GM20431 (cell line): ENCODE measurements around the gene RAB3IL1.

Experiments
- in situ Hi-C: fragments of 300-500 bp; cut with MseI, MboI; formaldehyde crosslinking; loops from one replicate; pipeline ENCODE4 v1.15.0; 2020; ENCODE audit warnings: low sequenced_read_pairs; ENCODE audit not compliant: unreplicated experiment

RAB3IL1 gene

DNA sequence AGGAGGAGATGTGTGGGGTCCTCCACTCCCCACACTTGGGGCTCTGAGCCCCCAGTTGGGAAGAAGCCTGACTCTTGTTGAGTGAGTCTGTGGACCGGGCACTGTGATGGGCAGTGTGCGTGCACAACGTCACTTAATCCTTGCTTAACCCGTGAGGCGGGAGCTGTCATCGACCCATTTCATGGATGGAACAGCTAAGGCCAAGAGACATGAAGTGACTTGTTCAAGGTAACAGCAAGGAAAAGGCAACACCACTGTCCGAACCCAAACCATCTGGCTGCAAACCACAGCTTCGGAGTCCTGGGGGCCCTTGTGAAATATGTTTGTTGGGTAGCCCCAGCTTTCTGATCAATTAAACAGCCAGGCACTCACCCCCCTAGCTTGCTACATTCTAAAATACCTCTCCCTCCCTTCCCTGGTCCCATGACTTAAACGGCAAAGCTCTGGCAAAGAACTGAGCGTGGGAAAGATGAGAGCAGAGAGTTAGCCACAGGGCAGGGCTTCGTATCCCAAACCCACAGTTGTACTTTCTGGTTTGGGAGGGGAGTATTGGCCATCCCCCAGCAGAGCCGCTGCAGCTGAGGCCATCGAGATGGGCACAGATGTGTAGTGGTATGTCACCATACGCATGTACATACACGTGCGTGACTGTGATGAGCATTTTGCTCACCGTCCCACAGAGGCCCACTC is 63.0 kb downstream of the RAB3IL1 start:
- in situ Hi-C loops = no loop called here

GRCh38 chr11:61853698-61854169 is 63.6 kb downstream of the RAB3IL1 start:
- in situ Hi-C loops = no loop called here

- in situ Hi-C loops = no loop called here
These were observed 65.5 kb downstream of the RAB3IL1 start for GRCh38 chr11:61851900-61852295.

DNA sequence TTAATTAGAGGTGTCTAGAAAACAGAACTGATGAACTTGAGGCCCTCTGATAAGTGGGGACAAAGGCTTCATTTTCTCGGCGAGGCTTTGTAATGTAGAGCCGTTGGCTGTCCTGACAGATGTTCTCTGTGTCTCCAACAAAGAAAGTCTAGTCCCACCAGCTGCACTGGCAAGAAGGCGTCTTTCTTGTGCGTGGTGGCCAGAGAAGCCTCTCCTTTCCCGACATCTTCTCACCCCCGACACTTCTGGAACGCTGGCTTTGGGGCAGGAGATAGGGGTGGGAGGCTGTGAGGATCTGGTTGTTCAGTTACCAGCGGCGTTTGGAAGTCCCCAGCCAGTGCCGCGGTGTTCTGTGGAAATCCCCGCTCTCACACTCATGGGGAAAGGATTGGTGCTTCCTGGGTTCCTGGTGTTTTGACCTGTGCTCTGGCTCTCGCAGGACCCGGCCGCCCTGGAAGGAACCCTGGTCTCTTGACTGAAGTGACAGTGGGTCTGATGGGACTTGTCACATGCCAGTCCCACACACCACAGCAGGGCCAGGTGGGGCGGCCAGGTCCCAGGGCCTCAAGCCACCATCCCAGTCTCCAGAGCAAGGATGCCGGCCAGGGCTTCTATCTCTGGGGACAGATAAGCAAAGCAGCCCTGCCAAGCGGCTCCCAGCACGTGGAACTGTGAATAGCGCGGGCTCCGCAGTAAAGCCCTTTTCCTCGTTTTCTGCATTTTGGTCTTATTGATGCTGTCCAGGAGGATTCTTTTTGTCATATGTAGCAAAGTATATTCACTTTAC is 66.1 kb downstream of the RAB3IL1 start:
- in situ Hi-C loops = no loop called here

- in situ Hi-C loops = no loop called here
These were observed 66.7 kb downstream of the RAB3IL1 start for GRCh38 chr11:61850687-61851086.

DNA sequence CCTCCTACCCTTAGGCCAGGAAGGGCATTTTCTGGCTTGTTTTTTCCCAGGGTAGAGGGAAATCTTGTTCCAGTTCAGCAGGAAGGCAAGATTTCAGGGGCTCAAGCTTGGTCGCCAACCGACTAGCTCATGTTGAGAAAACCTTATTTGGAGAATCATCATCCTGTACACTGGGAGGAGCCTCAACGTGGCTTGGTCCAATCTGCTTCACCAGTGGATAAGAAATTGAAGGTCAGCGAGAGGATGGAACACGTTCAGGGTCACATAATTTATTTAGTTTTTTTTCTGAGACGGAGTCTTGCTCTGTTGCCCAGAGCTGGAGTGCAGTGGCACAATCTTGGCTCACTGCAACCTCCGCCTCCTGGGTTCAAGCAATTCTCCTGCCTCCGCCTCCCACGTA is 68.7 kb downstream of the RAB3IL1 start:
- in situ Hi-C loops = no loop called here

- in situ Hi-C loops = no loop called here
These were observed 69.3 kb downstream of the RAB3IL1 start for GRCh38 chr11:61847914-61848581.
